GM23338 (cell line): ENCODE results near the gene ABCC10. TPM values are rescaled to one million over a fixed set of nuclear protein-coding genes. Genes with fewer than 3 reads are reported as not detected.
"Not testable (repeated sequence)": the region's sequence is repeated elsewhere in the genome, so short reads cannot be mapped to it uniquely, and the experiment has no call there.

Source experiments
- ATAC-seq: fragments of 200-7000 bp; cut with Tn5 transposase; 3 replicates; pipeline ENCODE4 v1.9.1; 2020
- DNase-seq: peaks from one replicate; pipeline ENCODE4 v3.0.0-alpha.2; 2015; ENCODE audit warnings: low spot score
- H2AFZ ChIP-seq: fragments of 200-600 bp; sonication (generic); 2 replicates; pipeline ENCODE4 v1.8.0; 2016; ENCODE audit warnings: antibody characterized with exemption, mild to moderate bottlenecking, moderate library complexity
- H3F3A ChIP-seq: fragments of 200-600 bp; sonication (generic); replicated peaks from 2 replicates; pipeline ENCODE4 v1.8.0; 2017; ENCODE audit warnings: antibody characterized with exemption, mixed run types, low read depth
- H3K27ac ChIP-seq: fragments of 200-600 bp; sonication (generic); 2 replicates; pipeline ENCODE4 v1.6.1; 2016; ENCODE audit warnings: low read depth
- H3K27me3 ChIP-seq: fragments of 200-600 bp; sonication (generic); 2 replicates; pipeline ENCODE4 v1.8.0; 2016; ENCODE audit warnings: mild to moderate bottlenecking, mixed run types, moderate library complexity; ENCODE audit not compliant: insufficient read depth
- H3K36me3 ChIP-seq: fragments of 200-600 bp; sonication (generic); 2 replicates; pipeline ENCODE4 v1.8.0; 2016; ENCODE audit warnings: mild to moderate bottlenecking; ENCODE audit not compliant: insufficient read depth
- H3K4me1 ChIP-seq: fragments of 200-600 bp; sonication (generic); 2 replicates; pipeline ENCODE4 v1.8.0; 2016; ENCODE audit warnings: mild to moderate bottlenecking, moderate library complexity; ENCODE audit not compliant: insufficient read depth
- H3K4me2 ChIP-seq: fragments of 200-600 bp; sonication (generic); 2 replicates; pipeline ENCODE4 v1.7.1; 2017; ENCODE audit warnings: mixed run types
- H3K4me3 ChIP-seq: fragments of 200-600 bp; sonication (generic); 2 replicates; pipeline ENCODE4 v1.6.1; 2016; ENCODE audit warnings: mixed run types
- H3K79me2 ChIP-seq: fragments of 200-600 bp; sonication (generic); replicated peaks from 2 replicates; pipeline ENCODE4 v1.8.0; 2017; ENCODE audit warnings: mild to moderate bottlenecking; ENCODE audit not compliant: insufficient read depth
- H3K9me2 ChIP-seq: fragments of 200-600 bp; sonication (generic); 2 replicates; pipeline ENCODE4 v1.8.0; 2017; ENCODE audit not compliant: insufficient read depth
- H4K20me1 ChIP-seq: fragments of 200-600 bp; sonication (generic); replicated peaks from 2 replicates; pipeline ENCODE4 v1.8.0; 2017; ENCODE audit warnings: mild to moderate bottlenecking; ENCODE audit not compliant: insufficient read depth
- H3K27ac Mint-ChIP-seq: 2 replicates; pipeline ENCODE4 v1.8.0; 2020; ENCODE audit warnings: inconsistent platforms, mild to moderate bottlenecking, moderate library complexity, mixed read lengths
- H3K27me3 Mint-ChIP-seq: 3 replicates; pipeline ENCODE4 v1.8.0; 2022; ENCODE audit warnings: low read depth, mild to moderate bottlenecking, moderate library complexity, mixed read lengths, inconsistent platforms; ENCODE audit not compliant: insufficient read depth, poor library complexity
- H3K36me3 Mint-ChIP-seq: 3 replicates; pipeline ENCODE4 v1.8.0; 2021; ENCODE audit warnings: low read depth, mild to moderate bottlenecking, inconsistent platforms, moderate library complexity, mixed read lengths
- H3K4me1 Mint-ChIP-seq: 3 replicates; pipeline ENCODE4 v1.8.0; 2020; ENCODE audit warnings: mild to moderate bottlenecking, inconsistent platforms, mixed read lengths
- H3K4me3 Mint-ChIP-seq: 3 replicates; pipeline ENCODE4 v1.8.0; 2021; ENCODE audit warnings: moderate library complexity, mild to moderate bottlenecking, inconsistent platforms, mixed read lengths
- H3K9me3 Mint-ChIP-seq: 3 replicates; pipeline ENCODE4 v1.8.0; 2020; ENCODE audit warnings: moderate library complexity, mild to moderate bottlenecking, inconsistent platforms, mixed read lengths
- CREB1 ChIP-seq: fragments of 250-450 bp; sonication (Bioruptor Pico); IDR thresholded peaks from 2 replicates; pipeline ENCODE4 v1.5.0; 2020; ENCODE audit warnings: low read depth, mild to moderate bottlenecking, moderate library complexity
- POLR2AphosphoS5 ChIP-seq: IDR thresholded peaks from 2 replicates; pipeline ENCODE4 v1.6.1; 2016; ENCODE audit warnings: antibody characterized with exemption, low read depth
- STAT1 ChIP-seq: IDR thresholded peaks from one replicate; pipeline ENCODE4 v1.6.1; 2016; ENCODE audit warnings: antibody characterized with exemption; ENCODE audit not compliant: unreplicated experiment
- polyA plus RNA-seq: library from polyadenylated mRNA; unstranded; fragments of >200 nt; fragmentation: Nextera tagmentation; extraction: Ambion mirVana; gene quantifications from 2 replicates; pipeline ENCODE4 v1.2.1, GENCODE V29; 2016
- total RNA-seq: library from RNA; depleted of rRNA; stranded (reverse); fragments of >200 nt; shearing (Covaris generic); gene quantifications from 2 replicates; pipeline ENCODE4 v1.2.3, GENCODE V29; 2014
- TF ChIP-seq, protein P1 (sequence below): IDR thresholded peaks from one replicate; pipeline ENCODE4 v1.6.1; 2018; ENCODE audit warnings: antibody characterized with exemption; ENCODE audit not compliant: unreplicated experiment
- TF ChIP-seq, protein P2 (sequence below): fragments of 250-450 bp; sonication (Bioruptor Pico); IDR thresholded peaks from 2 replicates; pipeline ENCODE4 v1.5.0; 2020; ENCODE audit warnings: mild to moderate bottlenecking, moderate library complexity

The ABCC10 gene
- total and polyA plus RNA-seq, 2 experiments from 2014 or later = 16.9 to 17.5 TPM

DNA sequence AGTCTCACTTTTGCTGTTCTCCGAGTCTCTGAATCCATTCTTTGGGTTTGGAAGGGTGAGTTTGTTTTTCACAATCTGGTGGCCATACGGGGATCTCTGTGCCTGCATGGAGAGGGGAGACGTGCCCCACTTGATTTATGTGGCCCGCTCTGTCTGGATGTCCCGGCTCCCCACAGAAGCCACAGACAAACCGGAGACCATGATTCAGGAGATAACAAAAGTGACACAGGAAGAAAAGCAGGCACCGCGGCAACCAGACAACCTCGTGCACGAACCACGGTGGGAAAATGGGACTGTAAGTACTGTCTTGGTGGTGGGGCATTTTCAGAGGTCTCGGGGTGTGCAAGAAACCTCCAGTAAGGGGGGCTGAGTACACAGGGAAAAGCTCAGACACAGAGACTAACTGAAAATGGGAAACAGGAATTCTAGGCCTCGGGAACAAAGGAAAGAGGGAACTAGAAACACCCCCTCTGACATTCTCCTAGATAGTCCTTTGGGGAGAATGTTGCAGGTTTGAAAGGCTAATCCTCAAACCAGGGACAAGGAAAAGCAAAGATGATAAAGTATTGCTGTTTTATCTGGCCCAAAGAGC lies 35.8 kb upstream of the ABCC10 start:
- no peaks in the 10 kb centered on the region; the same call in 2 of the 3 replicates for H3K36me3 Mint-ChIP-seq
- H3K4me1 Mint-ChIP-seq = peaks cover 42% of the 10 kb centered on the region
- DNase-seq (no peak), ATAC-seq (no peak)
- H3K4me3 ChIP-seq = no peak overlapping the region
- peak overlapping the region; percentile 89 for H2AFZ ChIP-seq
- H3K4me3 Mint-ChIP-seq = no peak overlapping the region
- no peak overlapping the region for H3K27ac Mint-ChIP-seq
- peaks cover 13% of the 10 kb centered on the region for H3K27me3 Mint-ChIP-seq
- peaks cover 13% of the 10 kb centered on the region for H3K4me1 ChIP-seq
- H3K9me3 Mint-ChIP-seq = no peaks in the 10 kb centered on the region; the same call in 2 of the 3 replicates
- no peaks in the 10 kb centered on the region for H4K20me1 ChIP-seq
- TF ChIP-seq STAT1 (no peak), POLR2AphosphoS5 (no peak), CREB1 (CRISPR knock-in tag) (no peak)
- TF ChIP-seq, protein P1, sequence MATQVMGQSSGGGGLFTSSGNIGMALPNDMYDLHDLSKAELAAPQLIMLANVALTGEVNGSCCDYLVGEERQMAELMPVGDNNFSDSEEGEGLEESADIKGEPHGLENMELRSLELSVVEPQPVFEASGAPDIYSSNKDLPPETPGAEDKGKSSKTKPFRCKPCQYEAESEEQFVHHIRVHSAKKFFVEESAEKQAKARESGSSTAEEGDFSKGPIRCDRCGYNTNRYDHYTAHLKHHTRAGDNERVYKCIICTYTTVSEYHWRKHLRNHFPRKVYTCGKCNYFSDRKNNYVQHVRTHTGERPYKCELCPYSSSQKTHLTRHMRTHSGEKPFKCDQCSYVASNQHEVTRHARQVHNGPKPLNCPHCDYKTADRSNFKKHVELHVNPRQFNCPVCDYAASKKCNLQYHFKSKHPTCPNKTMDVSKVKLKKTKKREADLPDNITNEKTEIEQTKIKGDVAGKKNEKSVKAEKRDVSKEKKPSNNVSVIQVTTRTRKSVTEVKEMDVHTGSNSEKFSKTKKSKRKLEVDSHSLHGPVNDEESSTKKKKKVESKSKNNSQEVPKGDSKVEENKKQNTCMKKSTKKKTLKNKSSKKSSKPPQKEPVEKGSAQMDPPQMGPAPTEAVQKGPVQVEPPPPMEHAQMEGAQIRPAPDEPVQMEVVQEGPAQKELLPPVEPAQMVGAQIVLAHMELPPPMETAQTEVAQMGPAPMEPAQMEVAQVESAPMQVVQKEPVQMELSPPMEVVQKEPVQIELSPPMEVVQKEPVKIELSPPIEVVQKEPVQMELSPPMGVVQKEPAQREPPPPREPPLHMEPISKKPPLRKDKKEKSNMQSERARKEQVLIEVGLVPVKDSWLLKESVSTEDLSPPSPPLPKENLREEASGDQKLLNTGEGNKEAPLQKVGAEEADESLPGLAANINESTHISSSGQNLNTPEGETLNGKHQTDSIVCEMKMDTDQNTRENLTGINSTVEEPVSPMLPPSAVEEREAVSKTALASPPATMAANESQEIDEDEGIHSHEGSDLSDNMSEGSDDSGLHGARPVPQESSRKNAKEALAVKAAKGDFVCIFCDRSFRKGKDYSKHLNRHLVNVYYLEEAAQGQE = no peak
- TF ChIP-seq, protein P2, sequence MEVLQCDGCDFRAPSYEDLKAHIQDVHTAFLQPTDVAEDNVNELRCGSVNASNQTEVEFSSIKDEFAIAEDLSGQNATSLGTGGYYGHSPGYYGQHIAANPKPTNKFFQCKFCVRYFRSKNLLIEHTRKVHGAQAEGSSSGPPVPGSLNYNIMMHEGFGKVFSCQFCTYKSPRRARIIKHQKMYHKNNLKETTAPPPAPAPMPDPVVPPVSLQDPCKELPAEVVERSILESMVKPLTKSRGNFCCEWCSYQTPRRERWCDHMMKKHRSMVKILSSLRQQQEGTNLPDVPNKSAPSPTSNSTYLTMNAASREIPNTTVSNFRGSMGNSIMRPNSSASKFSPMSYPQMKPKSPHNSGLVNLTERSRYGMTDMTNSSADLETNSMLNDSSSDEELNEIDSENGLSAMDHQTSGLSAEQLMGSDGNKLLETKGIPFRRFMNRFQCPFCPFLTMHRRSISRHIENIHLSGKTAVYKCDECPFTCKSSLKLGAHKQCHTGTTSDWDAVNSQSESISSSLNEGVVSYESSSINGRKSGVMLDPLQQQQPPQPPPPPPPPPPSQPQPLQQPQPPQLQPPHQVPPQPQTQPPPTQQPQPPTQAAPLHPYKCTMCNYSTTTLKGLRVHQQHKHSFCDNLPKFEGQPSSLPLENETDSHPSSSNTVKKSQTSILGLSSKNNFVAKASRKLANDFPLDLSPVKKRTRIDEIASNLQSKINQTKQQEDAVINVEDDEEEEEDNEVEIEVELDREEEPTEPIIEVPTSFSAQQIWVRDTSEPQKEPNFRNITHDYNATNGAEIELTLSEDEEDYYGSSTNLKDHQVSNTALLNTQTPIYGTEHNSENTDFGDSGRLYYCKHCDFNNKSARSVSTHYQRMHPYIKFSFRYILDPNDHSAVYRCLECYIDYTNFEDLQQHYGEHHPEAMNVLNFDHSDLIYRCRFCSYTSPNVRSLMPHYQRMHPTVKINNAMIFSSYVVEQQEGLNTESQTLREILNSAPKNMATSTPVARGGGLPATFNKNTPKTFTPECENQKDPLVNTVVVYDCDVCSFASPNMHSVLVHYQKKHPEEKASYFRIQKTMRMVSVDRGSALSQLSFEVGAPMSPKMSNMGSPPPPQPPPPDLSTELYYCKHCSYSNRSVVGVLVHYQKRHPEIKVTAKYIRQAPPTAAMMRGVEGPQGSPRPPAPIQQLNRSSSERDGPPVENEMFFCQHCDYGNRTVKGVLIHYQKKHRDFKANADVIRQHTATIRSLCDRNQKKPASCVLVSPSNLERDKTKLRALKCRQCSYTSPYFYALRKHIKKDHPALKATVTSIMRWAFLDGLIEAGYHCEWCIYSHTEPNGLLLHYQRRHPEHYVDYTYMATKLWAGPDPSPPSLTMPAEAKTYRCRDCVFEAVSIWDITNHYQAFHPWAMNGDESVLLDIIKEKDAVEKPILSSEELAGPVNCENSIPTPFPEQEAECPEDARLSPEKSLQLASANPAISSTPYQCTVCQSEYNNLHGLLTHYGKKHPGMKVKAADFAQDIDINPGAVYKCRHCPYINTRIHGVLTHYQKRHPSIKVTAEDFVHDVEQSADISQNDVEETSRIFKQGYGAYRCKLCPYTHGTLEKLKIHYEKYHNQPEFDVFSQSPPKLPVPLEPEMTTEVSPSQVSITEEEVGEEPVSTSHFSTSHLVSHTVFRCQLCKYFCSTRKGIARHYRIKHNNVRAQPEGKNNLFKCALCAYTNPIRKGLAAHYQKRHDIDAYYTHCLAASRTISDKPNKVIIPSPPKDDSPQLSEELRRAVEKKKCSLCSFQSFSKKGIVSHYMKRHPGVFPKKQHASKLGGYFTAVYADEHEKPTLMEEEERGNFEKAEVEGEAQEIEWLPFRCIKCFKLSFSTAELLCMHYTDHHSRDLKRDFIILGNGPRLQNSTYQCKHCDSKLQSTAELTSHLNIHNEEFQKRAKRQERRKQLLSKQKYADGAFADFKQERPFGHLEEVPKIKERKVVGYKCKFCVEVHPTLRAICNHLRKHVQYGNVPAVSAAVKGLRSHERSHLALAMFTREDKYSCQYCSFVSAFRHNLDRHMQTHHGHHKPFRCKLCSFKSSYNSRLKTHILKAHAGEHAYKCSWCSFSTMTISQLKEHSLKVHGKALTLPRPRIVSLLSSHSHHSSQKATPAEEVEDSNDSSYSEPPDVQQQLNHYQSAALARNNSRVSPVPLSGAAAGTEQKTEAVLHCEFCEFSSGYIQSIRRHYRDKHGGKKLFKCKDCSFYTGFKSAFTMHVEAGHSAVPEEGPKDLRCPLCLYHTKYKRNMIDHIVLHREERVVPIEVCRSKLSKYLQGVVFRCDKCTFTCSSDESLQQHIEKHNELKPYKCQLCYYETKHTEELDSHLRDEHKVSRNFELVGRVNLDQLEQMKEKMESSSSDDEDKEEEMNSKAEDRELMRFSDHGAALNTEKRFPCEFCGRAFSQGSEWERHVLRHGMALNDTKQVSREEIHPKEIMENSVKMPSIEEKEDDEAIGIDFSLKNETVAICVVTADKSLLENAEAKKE (CRISPR knock-in tag) = no peak
- no peaks in the 10 kb centered on the region for H3K27me3 ChIP-seq
- no peaks in the 10 kb centered on the region for H3F3A ChIP-seq
- no peaks in the 10 kb centered on the region for H3K9me2 ChIP-seq
- no peak overlapping the region for H3K27ac ChIP-seq
- H3K79me2 ChIP-seq = no peaks in the 10 kb centered on the region
- H3K36me3 ChIP-seq = no peaks in the 10 kb centered on the region
- H3K4me2 ChIP-seq = no peak overlapping the region

DNA sequence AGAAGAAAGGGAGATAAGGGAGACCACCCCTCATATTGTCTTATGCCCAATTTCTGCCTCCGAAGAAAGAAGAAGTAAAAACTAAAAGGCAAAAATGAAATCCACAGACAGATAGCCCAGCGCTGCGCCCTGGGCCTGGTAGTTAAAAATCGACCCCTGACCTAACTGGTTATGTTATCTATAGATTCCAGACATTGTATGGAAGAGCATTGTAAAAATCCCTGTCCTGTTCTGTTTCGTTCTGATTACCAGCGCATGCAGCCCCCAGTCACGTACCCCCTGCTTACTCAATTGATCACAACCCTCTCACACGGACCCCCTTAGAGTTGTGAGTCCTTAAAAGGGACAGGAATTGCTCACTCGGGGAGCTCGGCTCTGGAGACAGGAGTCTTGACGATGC lies 34.2 kb upstream of the ABCC10 start:
- H3K4me1 Mint-ChIP-seq = peaks cover 49% of the 10 kb centered on the region
- ATAC-seq, H3F3A ChIP-seq, H4K20me1 ChIP-seq, H3K27me3 ChIP-seq, H3K4me3 ChIP-seq, H3K4me2 ChIP-seq, H3K27ac Mint-ChIP-seq, H3K36me3 ChIP-seq, DNase-seq, H3K36me3 Mint-ChIP-seq, H3K27ac ChIP-seq, H3K4me3 Mint-ChIP-seq, H3K9me2 ChIP-seq, H3K79me2 ChIP-seq, H3K9me3 Mint-ChIP-seq: not testable (repeated sequence)
- peaks cover 13% of the 10 kb centered on the region for H3K4me1 ChIP-seq
- peaks cover 14% of the 10 kb centered on the region for H3K27me3 Mint-ChIP-seq
- H2AFZ ChIP-seq = peak overlapping the region; percentile 96
